GM12878 (cell line): ENCODE data around the gene ST7. TPM values are rescaled to one million over a fixed set of nuclear protein-coding genes. Genes with fewer than 3 reads are reported as not detected.

ENCODE experiments used
- ATAC-seq: fragments of 200-7000 bp; cut with Tn5 transposase; 3 replicates; pipeline ENCODE4 v1.9.1; 2020; ENCODE audit warnings: mild to moderate bottlenecking, moderate library complexity
- BruUV-seq: library from RNA; stranded (reverse); fragments of 400-500 nt; replicated peaks from 2 replicates; lab custom pipeline; 2021; lab: Mats Ljungman, UMichigan
- CTCF ChIA-PET: fragments of 300-600 bp; sonication (Branson Sonifier 250); formaldehyde crosslinking; extraction: SDS; loops from one replicate; lab custom pipeline; 2021; ENCODE audit warnings: inconsistent platforms; lab: Yijun Ruan, JAX
- POLR2A ChIA-PET: fragments of 350-600 bp; formaldehyde crosslinking; extraction: SDS; loops from one replicate; lab custom pipeline; 2021; ENCODE audit warnings: inconsistent platforms; lab: Charles Lee
- RAD21 ChIA-PET: fragments of 300-600 bp; sonication (Branson Sonifier 250); formaldehyde crosslinking; loops from one replicate; lab custom pipeline; 2023; ENCODE audit warnings: antibody characterized with exemption; ENCODE audit not compliant: unreplicated experiment; lab: Charles Lee
- SMC1A ChIA-PET: fragments of 300-600 bp; sonication (Branson Sonifier 250); formaldehyde crosslinking; loops from one replicate; lab custom pipeline; 2023; ENCODE audit not compliant: unreplicated experiment, uncharacterized antibody; lab: Charles Lee
- DNase-seq: peaks from one replicate; pipeline ENCODE4 v3.0.0-alpha.2; 2011; ENCODE audit warnings: low read depth, low spot score
- FAIRE-seq: peaks from 3 replicates; lab custom pipeline; 2011; peaks lifted over from hg19 to GRCh38; lab: Jason Lieb, UNC
- H2AFZ ChIP-seq: 2 replicates; pipeline ENCODE4 v1.6.0; 2011; ENCODE audit warnings: low read depth, low read length, control low read depth; ENCODE audit not compliant: control insufficient read depth
- H3K27ac ChIP-seq: 2 replicates; pipeline ENCODE4 v1.5.1; 2011; ENCODE audit warnings: control low read depth; ENCODE audit not compliant: control insufficient read depth, insufficient read depth
- H3K27me3 ChIP-seq, 2 experiments: replicated peaks in 1 of 2; 2 replicates each; pipeline versions ENCODE4 v1.6.0 to v1.6.1; 2011; ENCODE audit warnings: low read length in 1 of 2; ENCODE audit not compliant: control insufficient read depth in 2 of 2, insufficient read depth in 2 of 2
- H3K36me3 ChIP-seq, 2 experiments: 2 replicates each; pipeline ENCODE4 v1.5.1; 2011; ENCODE audit warnings: low read length in 1 of 2; ENCODE audit not compliant: control insufficient read depth in 2 of 2, insufficient read depth in 2 of 2
- H3K4me1 ChIP-seq: 2 replicates; pipeline ENCODE4 v1.6.1; 2011; ENCODE audit warnings: mild to moderate bottlenecking, low read length, moderate library complexity, mixed read lengths; ENCODE audit not compliant: control insufficient read depth, insufficient read depth
- H3K4me2 ChIP-seq: 2 replicates; pipeline ENCODE4 v1.6.0; 2011; ENCODE audit warnings: control low read depth; ENCODE audit not compliant: control insufficient read depth, insufficient read depth
- H3K4me3 ChIP-seq: fragments of 200-600 bp; sonication (generic); 2 replicates; pipeline ENCODE4 v1.5.1; 2016
- H3K79me2 ChIP-seq: 2 replicates; pipeline ENCODE4 v1.6.0; 2011; ENCODE audit warnings: low read length; ENCODE audit not compliant: control insufficient read depth, insufficient read depth
- H3K9ac ChIP-seq: 2 replicates; pipeline ENCODE4 v1.8.0; 2011; ENCODE audit warnings: low read length, control low read depth, mixed read lengths; ENCODE audit not compliant: control insufficient read depth, insufficient read depth
- H3K9me3 ChIP-seq: replicated peaks from 3 replicates; pipeline ENCODE4 v1.5.1; 2011; ENCODE audit warnings: mild to moderate bottlenecking, low read length; ENCODE audit not compliant: control insufficient read depth, insufficient read depth
- H4K20me1 ChIP-seq: 2 replicates; pipeline ENCODE4 v1.6.0; 2011; ENCODE audit not compliant: control insufficient read depth, insufficient read depth
- ESRRA ChIP-seq: IDR thresholded peaks from 2 replicates; pipeline ENCODE4 v1.6.1; 2012; ENCODE audit warnings: mild to moderate bottlenecking, low read length, improper control_type of control experiment
- IKZF2 ChIP-seq, 2 experiments: fragments of 450-650 bp; IDR thresholded peaks; 2 replicates each; pipeline ENCODE4 v1.6.1; 2017; ENCODE audit warnings: mild to moderate bottlenecking in 2 of 2, moderate library complexity in 2 of 2
- SPI1 ChIP-seq: IDR thresholded peaks from 2 replicates; pipeline ENCODE4 v1.6.1; 2011; ENCODE audit warnings: low read depth, mild to moderate bottlenecking, low read length, moderate library complexity, borderline replicate concordance; ENCODE audit not compliant: insufficient read depth
- ZSCAN29 ChIP-seq: fragments of 450-650 bp; IDR thresholded peaks from 2 replicates; pipeline ENCODE4 v1.6.1; 2017; ENCODE audit warnings: mild to moderate bottlenecking, moderate library complexity
- WGBS: methylation state at CpG from one replicate; pipeline ENCODE4 v1.1.6; 2016; ENCODE audit warnings: low lambda C conversion rate; ENCODE audit not compliant: insufficient replicate concordance, insufficient coverage; ENCODE audit errors: missing lambda C conversion rate; 5-methylcytosine and 5-hydroxymethylcytosine counted together
- in situ Hi-C: fragments of 300-500 bp; cut with MboI; formaldehyde crosslinking; loops from 9 replicates; pipeline ENCODE4 v1.14.3; 2018; ENCODE audit warnings: mixed read lengths
- intact Hi-C: fragments of 100-400 bp; cut with micrococcal nuclease; formaldehyde crosslinking; loops from one replicate; pipeline ENCODE4 v1.14.2; 2022; ENCODE audit not compliant: unreplicated experiment
- polyA plus RNA-seq, 11 experiments: library from polyadenylated mRNA; depleted of rRNA in 4 of 11; unstranded in 6 of 11; stranded (reverse) in 5 of 11; fragments of >200 nt; fragmentation: Nextera tagmentation in 4 of 11; fragmentation: Illumina TruSeq in 1 of 11; extraction: Ambion mirVana in 4 of 11; extraction: Trizol in 1 of 11; gene quantifications; 1 replicate in 1 of 11; 2 replicates in 10 of 11; pipeline versions ENCODE4 v1.2.1 to v1.2.3, GENCODE V29; 2011 to 2016; ENCODE audit warnings: inconsistent platforms in 2 of 11, missing spikeins in 2 of 11, low read depth in 1 of 11
- total RNA-seq, 4 experiments: library from RNA; depleted of rRNA in 3 of 4; stranded (reverse); fragments of >200 nt in 3 of 4; fragmentation: Illumina TruSeq in 1 of 4; extraction: Trizol in 1 of 4; gene quantifications; 2 replicates each; pipeline versions ENCODE4 v1.2.1 to v1.2.3, GENCODE V29; 2013 to 2021
- TF ChIP-seq, protein P1 (sequence below): IDR thresholded peaks from 2 replicates; pipeline ENCODE4 v1.6.1; 2012; ENCODE audit warnings: low read depth, low read length, improper control_type of control experiment
- TF ChIP-seq, protein P2 (sequence below): fragments of 450-650 bp; IDR thresholded peaks from 2 replicates; pipeline ENCODE4 v1.6.1; 2017; ENCODE audit warnings: mild to moderate bottlenecking

ST7 gene
- total and polyA plus RNA-seq, 10 of the 15 experiments (the other 5 are each of a cell fraction or from before 2014, with no cell fraction given), result 27.7 to 76.4 (median 53.6) TPM

DNA sequence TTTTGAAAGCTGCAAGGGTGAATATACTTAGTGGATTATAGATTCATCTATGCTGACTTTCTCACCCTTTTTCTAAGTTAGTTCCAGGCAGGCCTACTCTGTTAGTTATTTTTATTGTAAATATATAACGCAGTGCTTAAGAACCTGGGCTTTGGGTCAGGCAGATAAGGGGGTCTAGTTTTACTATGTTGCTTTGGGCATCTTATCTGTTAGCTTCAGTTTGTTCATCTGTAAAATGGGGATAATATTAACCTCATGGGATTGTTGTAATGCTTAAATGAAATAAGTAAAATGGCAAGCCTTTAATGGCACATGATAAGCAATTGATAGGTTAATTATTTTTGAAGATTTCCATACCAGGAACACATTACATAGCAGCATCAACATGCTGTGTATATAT is 79.5 kb downstream of the ST7 start:
- FAIRE-seq, result no peak
- H3K9me3 ChIP-seq, result peaks cover 8% of the 10 kb centered on the region
- TF ChIP-seq ESRRA, result no peak
- TF ChIP-seq, protein P1, sequence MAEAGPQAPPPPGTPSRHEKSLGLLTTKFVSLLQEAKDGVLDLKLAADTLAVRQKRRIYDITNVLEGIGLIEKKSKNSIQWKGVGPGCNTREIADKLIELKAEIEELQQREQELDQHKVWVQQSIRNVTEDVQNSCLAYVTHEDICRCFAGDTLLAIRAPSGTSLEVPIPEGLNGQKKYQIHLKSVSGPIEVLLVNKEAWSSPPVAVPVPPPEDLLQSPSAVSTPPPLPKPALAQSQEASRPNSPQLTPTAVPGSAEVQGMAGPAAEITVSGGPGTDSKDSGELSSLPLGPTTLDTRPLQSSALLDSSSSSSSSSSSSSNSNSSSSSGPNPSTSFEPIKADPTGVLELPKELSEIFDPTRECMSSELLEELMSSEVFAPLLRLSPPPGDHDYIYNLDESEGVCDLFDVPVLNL, result no peak
- no peak for TF ChIP-seq ZSCAN29
- TF ChIP-seq SPI1, result no peak
- TF ChIP-seq, protein P2, sequence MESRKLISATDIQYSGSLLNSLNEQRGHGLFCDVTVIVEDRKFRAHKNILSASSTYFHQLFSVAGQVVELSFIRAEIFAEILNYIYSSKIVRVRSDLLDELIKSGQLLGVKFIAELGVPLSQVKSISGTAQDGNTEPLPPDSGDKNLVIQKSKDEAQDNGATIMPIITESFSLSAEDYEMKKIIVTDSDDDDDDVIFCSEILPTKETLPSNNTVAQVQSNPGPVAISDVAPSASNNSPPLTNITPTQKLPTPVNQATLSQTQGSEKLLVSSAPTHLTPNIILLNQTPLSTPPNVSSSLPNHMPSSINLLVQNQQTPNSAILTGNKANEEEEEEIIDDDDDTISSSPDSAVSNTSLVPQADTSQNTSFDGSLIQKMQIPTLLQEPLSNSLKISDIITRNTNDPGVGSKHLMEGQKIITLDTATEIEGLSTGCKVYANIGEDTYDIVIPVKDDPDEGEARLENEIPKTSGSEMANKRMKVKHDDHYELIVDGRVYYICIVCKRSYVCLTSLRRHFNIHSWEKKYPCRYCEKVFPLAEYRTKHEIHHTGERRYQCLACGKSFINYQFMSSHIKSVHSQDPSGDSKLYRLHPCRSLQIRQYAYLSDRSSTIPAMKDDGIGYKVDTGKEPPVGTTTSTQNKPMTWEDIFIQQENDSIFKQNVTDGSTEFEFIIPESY, result no peak
- TF ChIP-seq IKZF2 (IDR thresholded peaks at IDR 0.05), result no peak
- TF ChIP-seq, all 136 proteins: peak for 0
- H3K27me3 ChIP-seq, result no peaks in the 10 kb centered on the region
- no peak overlapping the region for H3K4me3 ChIP-seq
- BruUV-seq, result no TSS peak
- no peak overlapping the region for H3K27ac ChIP-seq
- CTCF ChIA-PET, result interaction anchor here (0.6 to 1.7 kb wide), 5 partner anchors 19 to 837 kb away, joined by 3 to 5 read pairs (median 4); no protein-coding TSS in a partner anchor
- POLR2A ChIA-PET, result interaction anchor here (1.3 kb wide), 1 partner anchor 54 kb away, joined by 3 read pairs; no protein-coding TSS in a partner anchor
- intact Hi-C loops, result no loop called here
- H3K36me3 ChIP-seq, result no peaks in the 10 kb centered on the region; a peak in 1 of 4 replicates
- no peak overlapping the region for H2AFZ ChIP-seq
- H3K4me2 ChIP-seq, result no peak overlapping the region
- no peaks in the 10 kb centered on the region for H4K20me1 ChIP-seq
- in situ Hi-C loops, result no loop called here
- RAD21 ChIA-PET, result interaction anchor here (0.9 to 1.6 kb wide), 3 partner anchors 9 to 45 kb away, joined by 3 to 5 read pairs (median 3); no protein-coding TSS in a partner anchor
- no peak overlapping the region for H3K9ac ChIP-seq
- SMC1A ChIA-PET, result interaction anchor here (0.9 to 1.1 kb wide), 2 partner anchors 8 to 44 kb away, joined by 4 read pairs; no protein-coding TSS in a partner anchor
- H3K4me1 ChIP-seq, result no peaks in the 10 kb centered on the region
- ATAC-seq, result no peak
- peaks cover 57% of the 10 kb centered on the region for H3K79me2 ChIP-seq
- 100% methylated on average over 1 of the region's 1 CpG for WGBS
- no peak for DNase-seq
